GM12873 (cell line): ENCODE data around the gene AEBP2.

Experiments
- CTCF ChIP-seq: IDR thresholded peaks from 2 replicates; pipeline ENCODE4 v1.5.1; 2012; ENCODE audit warnings: low read depth, mild to moderate bottlenecking, moderate library complexity, low read length, control low read depth; ENCODE audit not compliant: insufficient read depth; ENCODE audit errors: missing control alignments

AEBP2 gene

GRCh38 chr12:19440019-19440858, 947 bp downstream of the AEBP2 start:
- no peak for TF ChIP-seq CTCF

GRCh38 chr12:19440916-19441315, 1.6 kb downstream of the AEBP2 start:
- TF ChIP-seq CTCF: no peak

- TF ChIP-seq CTCF: no peak
These were observed 4.3 kb downstream of the AEBP2 start for GRCh38 chr12:19443585-19443984.

- no peak for TF ChIP-seq CTCF
These were observed 4.8 kb downstream of the AEBP2 start for GRCh38 chr12:19444097-19444496.

GRCh38 chr12:19447386-19447785, 8.1 kb downstream of the AEBP2 start:
- TF ChIP-seq CTCF: no peak

GRCh38 chr12:19449814-19450213, 10.5 kb downstream of the AEBP2 start:
- TF ChIP-seq CTCF: no peak

GRCh38 chr12:19450362-19450761, 11.1 kb downstream of the AEBP2 start:
- no peak for TF ChIP-seq CTCF
